Cerebellar cortex (tissue), 1 donor: ENCODE results near the gene TM4SF1.

ENCODE experiments used
- DNase-seq: peaks from one replicate; pipeline ENCODE4 v3.0.0-alpha.2; 2015; ENCODE audit warnings: low spot score

Gene TM4SF1

GRCh38 chr3:149377408-149378364 is at the start of gene TM4SF1:
TM4SF1 (minus strand) TSS chr3:149377649; CDS start chr3:149377547, 102 bp downstream.
- peak; percentile 90 for DNase-seq

- DNase-seq: no peak
Observed at GRCh38 chr3:149426325-149426724, 48.9 kb upstream of the TM4SF1 start.

- DNase-seq: no peak
Observed at GRCh38 chr3:149424918-149425317, 47.5 kb upstream of the TM4SF1 start.

GRCh38 chr3:149421764-149422163 is 44.3 kb upstream of the TM4SF1 start:
- no peak for DNase-seq

- no peak for DNase-seq
Observed at GRCh38 chr3:149419816-149420215, 42.4 kb upstream of the TM4SF1 start.

- DNase-seq: no peak
Observed at GRCh38 chr3:149417727-149418126, 40.3 kb upstream of the TM4SF1 start.

- no peak for DNase-seq
Observed at GRCh38 chr3:149417174-149417573, 39.7 kb upstream of the TM4SF1 start.

- DNase-seq: no peak
Observed at GRCh38 chr3:149415484-149415883, 38.0 kb upstream of the TM4SF1 start.

- no peak for DNase-seq
Observed at GRCh38 chr3:149414557-149415231, 37.2 kb upstream of the TM4SF1 start.

GRCh38 chr3:149411583-149411982 is 34.1 kb upstream of the TM4SF1 start:
- no peak for DNase-seq

- DNase-seq: no peak
Observed at GRCh38 chr3:149409351-149409750, 31.9 kb upstream of the TM4SF1 start.

GRCh38 chr3:149407898-149408297 is 30.4 kb upstream of the TM4SF1 start:
- no peak for DNase-seq

GRCh38 chr3:149406244-149406752 is 28.8 kb upstream of the TM4SF1 start:
- DNase-seq: no peak

- DNase-seq: no peak
Observed at GRCh38 chr3:149403443-149403842, 26.0 kb upstream of the TM4SF1 start.

GRCh38 chr3:149402481-149402880 is 25.0 kb upstream of the TM4SF1 start:
- no peak for DNase-seq

GRCh38 chr3:149401926-149402310 is 24.5 kb upstream of the TM4SF1 start:
- no peak for DNase-seq

GRCh38 chr3:149401212-149401925 is 23.9 kb upstream of the TM4SF1 start:
- no peak for DNase-seq

GRCh38 chr3:149400645-149401044 is 23.2 kb upstream of the TM4SF1 start:
- no peak for DNase-seq

GRCh38 chr3:149398296-149398695 is 20.8 kb upstream of the TM4SF1 start:
- DNase-seq: no peak

GRCh38 chr3:149397528-149397927 is 20.1 kb upstream of the TM4SF1 start:
- no peak for DNase-seq

- DNase-seq: no peak
Observed at GRCh38 chr3:149396476-149396875, 19.0 kb upstream of the TM4SF1 start.
